AG09309 (cell line): ENCODE data around the gene FAM149B1.
A peak's percentile ranks its signal among the peaks of the same experiment; 100 is the strongest.
"Not testable (repeated sequence)": the region's sequence is repeated elsewhere in the genome, so short reads cannot be mapped to it uniquely, and the experiment has no call there.

Experiments
- DNase-seq: peaks from one replicate; pipeline ENCODE4 v3.0.0-alpha.2; 2010; ENCODE audit warnings: low read depth
- H3K4me3 ChIP-seq: 2 replicates; pipeline ENCODE4 v1.5.1; 2011; ENCODE audit warnings: mild to moderate bottlenecking, low read depth, low read length, moderate library complexity; ENCODE audit not compliant: control insufficient read depth
- CTCF ChIP-seq: IDR thresholded peaks from 2 replicates; pipeline ENCODE4 v1.5.1; 2011; ENCODE audit warnings: mild to moderate bottlenecking, low read depth, low read length, inconsistent platforms; ENCODE audit not compliant: insufficient read depth, control insufficient read depth; ENCODE audit errors: missing control alignments

Gene FAM149B1

DNA sequence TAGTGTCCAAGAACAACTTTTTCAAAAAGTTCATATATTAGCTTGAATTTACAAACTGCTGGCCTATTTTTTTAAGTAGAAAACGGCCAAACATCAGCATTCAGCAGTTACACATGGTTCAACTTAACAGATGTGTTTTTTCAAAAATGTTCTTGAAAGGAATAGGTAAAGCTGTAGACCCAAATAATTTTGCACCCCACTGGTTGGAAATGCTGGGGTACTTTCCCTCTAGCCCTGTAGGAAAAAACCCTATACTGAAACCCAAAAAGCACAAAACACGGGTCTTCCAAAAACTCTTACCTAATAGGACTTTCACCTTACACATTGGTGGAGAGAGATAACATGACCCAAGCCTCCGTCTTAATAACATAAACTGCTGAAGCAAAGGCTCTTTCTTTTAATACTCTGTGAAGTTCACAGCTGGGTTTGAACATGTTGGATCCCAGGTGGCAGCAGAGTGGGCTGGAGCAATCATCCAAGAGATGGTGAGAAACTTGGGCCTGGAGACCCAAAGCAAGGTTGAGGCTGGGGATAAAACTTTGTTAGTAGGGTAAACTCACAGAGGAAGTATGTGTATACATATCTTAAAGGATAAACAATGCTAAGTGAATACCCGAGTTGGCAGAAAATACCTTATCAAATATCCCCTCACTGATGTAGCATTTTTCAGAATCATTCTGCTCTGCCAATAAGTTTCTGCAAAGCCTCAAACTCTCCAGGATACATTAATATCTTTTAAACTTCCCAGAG is 79.8 kb downstream of the FAM149B1 start:
- TF ChIP-seq CTCF, result no peak
- peak overlapping the region; percentile 57 for H3K4me3 ChIP-seq
- no peak for DNase-seq

GRCh38 chr10:73248259-73248724 is 80.4 kb downstream of the FAM149B1 start:
- no peak for TF ChIP-seq CTCF
- DNase-seq, result no peak
- no peak overlapping the region for H3K4me3 ChIP-seq

- peak overlapping the region; percentile 85 for H3K4me3 ChIP-seq
- TF ChIP-seq CTCF, result no peak
- DNase-seq, result no peak
Observed at GRCh38 chr10:73251683-73252444, 83.9 kb downstream of the FAM149B1 start.

DNA sequence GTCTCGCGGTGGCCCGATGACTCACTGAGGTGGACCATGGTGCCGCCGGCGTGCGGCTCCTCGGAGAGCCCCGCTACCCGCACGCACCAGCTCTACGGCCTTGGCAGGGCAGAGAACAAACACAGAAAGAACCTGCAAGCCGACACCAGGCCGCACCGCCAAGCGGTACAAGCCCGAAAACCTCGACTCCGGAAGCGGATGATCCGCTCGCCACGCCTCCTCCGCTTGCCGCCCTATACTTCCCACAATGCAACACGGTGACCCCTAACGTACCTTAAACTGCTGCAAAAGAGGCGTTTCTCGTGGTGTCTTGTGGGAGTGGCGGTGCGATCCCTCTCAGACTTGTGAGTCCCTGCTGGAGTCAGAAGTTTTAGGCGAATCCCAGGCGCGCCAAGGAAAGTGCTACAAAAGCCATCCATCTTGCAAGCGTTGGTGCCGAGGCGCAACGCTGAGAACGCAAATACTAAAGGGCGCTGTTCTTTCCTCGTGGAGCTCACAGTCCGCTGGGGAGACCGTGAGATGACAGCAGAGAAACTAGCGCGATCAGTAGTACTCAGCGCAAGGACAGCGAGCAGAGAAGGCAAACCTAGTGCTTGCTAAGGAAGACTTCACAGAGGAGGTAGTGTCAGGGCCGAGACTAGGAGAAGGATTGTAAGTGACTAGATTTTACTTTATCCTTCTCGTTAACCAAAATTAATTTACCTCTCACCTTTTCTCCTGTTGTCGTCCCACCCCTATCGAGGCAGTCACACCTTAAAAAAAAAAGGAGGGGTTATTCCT is 84.7 kb downstream of the FAM149B1 start, which contains the start of gene MRPS16:
MRPS16 (minus strand) TSS at position 200 of the 780 bp plus-strand sequence; CDS start at position 38, 162 bp downstream.
- peak; percentile 88 for DNase-seq
- H3K4me3 ChIP-seq, result peak within 1 kb of the TSS; percentile 85
- TF ChIP-seq CTCF, result no peak

- DNase-seq, result no peak
- H3K4me3 ChIP-seq, result peak overlapping the region; percentile 85
- TF ChIP-seq CTCF, result no peak
Observed at GRCh38 chr10:73253225-73253555, 85.3 kb downstream of the FAM149B1 start.

DNA sequence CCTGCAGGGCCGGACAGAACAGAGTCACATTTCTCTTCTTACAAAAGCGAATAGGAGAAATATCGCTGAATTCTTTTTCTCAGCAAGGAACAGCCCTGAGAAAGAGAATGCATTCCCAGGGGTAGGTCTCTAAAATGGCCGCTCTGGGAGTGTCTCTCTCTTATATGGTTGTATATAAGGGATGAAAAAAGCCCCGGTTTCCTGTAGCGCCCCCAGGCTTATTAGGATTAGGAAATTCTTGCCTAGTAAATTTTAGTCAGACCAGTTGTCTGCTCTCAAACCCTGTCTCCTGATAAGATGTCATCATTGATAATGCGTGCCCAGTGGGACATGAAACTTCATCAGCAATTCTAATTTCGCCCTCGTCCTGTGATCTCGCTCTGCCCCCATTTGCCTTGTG is 90.7 kb downstream of the FAM149B1 start:
- DNase-seq, H3K4me3 ChIP-seq: not testable (repeated sequence)
